NT2/D1 (cell line): ENCODE results near the gene TTC22.

Experiments
- DNase-seq: peaks from one replicate; pipeline ENCODE4 v3.0.0-alpha.2; 2011; ENCODE audit warnings: low read depth, low spot score
- H3K27me3 ChIP-seq: 2 replicates; pipeline ENCODE4 v1.6.0; 2011; ENCODE audit warnings: mild to moderate bottlenecking; ENCODE audit not compliant: insufficient read length, insufficient read depth
- H3K36me3 ChIP-seq: 2 replicates; pipeline ENCODE4 v1.6.1; 2011; ENCODE audit warnings: mild to moderate bottlenecking, low read length, mixed read lengths; ENCODE audit not compliant: insufficient read depth, insufficient read length
- H3K4me1 ChIP-seq: 2 replicates; pipeline ENCODE4 v1.5.1; 2011; ENCODE audit not compliant: insufficient read depth, insufficient read length
- H3K4me3 ChIP-seq: 2 replicates; pipeline ENCODE4 v1.5.1; 2011; ENCODE audit warnings: low read depth; ENCODE audit not compliant: insufficient read length
- H3K9ac ChIP-seq: 2 replicates; pipeline ENCODE4 v1.6.0; 2011; ENCODE audit warnings: low read depth; ENCODE audit not compliant: insufficient read length
- H3K9me3 ChIP-seq: 2 replicates; pipeline ENCODE4 v1.5.1; 2011; ENCODE audit warnings: mild to moderate bottlenecking, low read length; ENCODE audit not compliant: insufficient read depth
- SUZ12 ChIP-seq: IDR thresholded peaks from 2 replicates; pipeline ENCODE4 v1.6.1; 2011; ENCODE audit not compliant: insufficient read length, insufficient read depth; ENCODE audit errors: extremely low read depth
- YY1 ChIP-seq: IDR thresholded peaks from 2 replicates; pipeline ENCODE4 v1.6.1; 2011; ENCODE audit not compliant: insufficient read length, insufficient read depth
- ZNF274 ChIP-seq: IDR thresholded peaks from 2 replicates; pipeline ENCODE4 v1.6.1; 2011; ENCODE audit warnings: mild to moderate bottlenecking, low read depth, low read length

The TTC22 gene

GRCh38 chr1:54846301-54846700 is 45.2 kb upstream of the TTC22 start:
- no peaks in the 10 kb centered on the region for H3K27me3 ChIP-seq
- no peaks in the 10 kb centered on the region for H3K4me1 ChIP-seq
- TF ChIP-seq YY1 (no peak), SUZ12 (no peak), ZNF274 (no peak)
- no peak for DNase-seq
- H3K9me3 ChIP-seq, result no peaks in the 10 kb centered on the region
- H3K9ac ChIP-seq, result no peak overlapping the region
- H3K36me3 ChIP-seq, result peaks cover 36% of the 10 kb centered on the region
- H3K4me3 ChIP-seq, result no peak overlapping the region

- TF ChIP-seq SUZ12 (no peak), YY1 (no peak), ZNF274 (no peak)
- Histone ChIP-seq H3K36me3 (peaks cover 31% of the 10 kb centered on the region), H3K4me3 (no peak overlapping the region)
Measured at GRCh38 chr1:54845772-54846171, 44.6 kb upstream of the TTC22 start.

GRCh38 chr1:54844564-54844963 is 43.4 kb upstream of the TTC22 start:
- H3K4me3 ChIP-seq, result no peak overlapping the region
- no peaks in the 10 kb centered on the region for H3K27me3 ChIP-seq
- H3K9me3 ChIP-seq, result no peaks in the 10 kb centered on the region
- no peak for DNase-seq
- H3K4me1 ChIP-seq, result no peaks in the 10 kb centered on the region
- H3K9ac ChIP-seq, result no peak overlapping the region
- H3K36me3 ChIP-seq, result peaks cover 19% of the 10 kb centered on the region
- no peak for TF ChIP-seq ZNF274
- no peak for TF ChIP-seq SUZ12
- no peak for TF ChIP-seq YY1

More at GRCh38 chr1:54845772-54846171, 44.6 kb upstream of the TTC22 start:
- Histone ChIP-seq H3K9ac (no peak overlapping the region), H3K27me3 (no peaks in the 10 kb centered on the region), H3K4me1 (no peaks in the 10 kb centered on the region), H3K9me3 (no peaks in the 10 kb centered on the region)
- no peak for DNase-seq

GRCh38 chr1:54843449-54843848 is 42.3 kb upstream of the TTC22 start:
- peaks cover 7% of the 10 kb centered on the region for H3K36me3 ChIP-seq
- H3K9me3 ChIP-seq, result no peaks in the 10 kb centered on the region
- H3K4me1 ChIP-seq, result no peaks in the 10 kb centered on the region
- H3K9ac ChIP-seq, result no peak overlapping the region
- TF ChIP-seq ZNF274, result no peak
- TF ChIP-seq SUZ12, result no peak
- TF ChIP-seq YY1, result no peak
- no peak for DNase-seq
- H3K4me3 ChIP-seq, result no peak overlapping the region
- H3K27me3 ChIP-seq, result no peaks in the 10 kb centered on the region

GRCh38 chr1:54842963-54843362 is 41.8 kb upstream of the TTC22 start:
- no peaks in the 10 kb centered on the region for H3K4me1 ChIP-seq
- no peak for DNase-seq
- TF ChIP-seq ZNF274, result no peak
- no peak for TF ChIP-seq YY1
- no peak for TF ChIP-seq SUZ12
- no peak overlapping the region for H3K9ac ChIP-seq
- no peaks in the 10 kb centered on the region for H3K27me3 ChIP-seq
- H3K36me3 ChIP-seq, result peaks cover 3% of the 10 kb centered on the region
- no peak overlapping the region for H3K4me3 ChIP-seq
- no peaks in the 10 kb centered on the region for H3K9me3 ChIP-seq

- DNase-seq, result no peak
- Histone ChIP-seq H3K9ac (no peak overlapping the region), H3K36me3 (peaks cover 2% of the 10 kb centered on the region), H3K27me3 (no peaks in the 10 kb centered on the region), H3K4me3 (no peak overlapping the region), H3K4me1 (no peaks in the 10 kb centered on the region), H3K9me3 (no peaks in the 10 kb centered on the region)
- TF ChIP-seq SUZ12, result no peak
- TF ChIP-seq ZNF274, result no peak
- TF ChIP-seq YY1, result no peak
Measured at GRCh38 chr1:54842206-54842915, 41.2 kb upstream of the TTC22 start.

GRCh38 chr1:54839824-54840223 is 38.7 kb upstream of the TTC22 start:
- DNase-seq, result no peak
- no peak overlapping the region for H3K9ac ChIP-seq
- H3K27me3 ChIP-seq, result peaks cover 4% of the 10 kb centered on the region
- H3K36me3 ChIP-seq, result no peaks in the 10 kb centered on the region
- TF ChIP-seq YY1, result no peak
- TF ChIP-seq SUZ12, result no peak
- TF ChIP-seq ZNF274, result no peak
- H3K4me3 ChIP-seq, result no peak overlapping the region
- no peaks in the 10 kb centered on the region for H3K4me1 ChIP-seq
- H3K9me3 ChIP-seq, result no peaks in the 10 kb centered on the region
